Fibroblast of lung (primary cell): ENCODE measurements around the gene MAN2B2.

ENCODE experiments used
- EZH2 ChIP-seq: IDR thresholded peaks from 2 replicates; pipeline ENCODE4 v1.5.1; 2012; ENCODE audit warnings: low read length, control low read depth, mild to moderate bottlenecking; ENCODE audit errors: missing control alignments
- TF ChIP-seq, protein P1 (sequence below), 2 donors: IDR thresholded peaks in 1 of 2; conservative IDR thresholded peaks in 1 of 2; 1 replicate in 1 of 2; 2 replicates in 1 of 2; pipeline ENCODE4 v1.5.1; 2011 to 2012; ENCODE audit warnings: low read length in 2 of 2, control low read depth in 1 of 2, inconsistent platforms in 1 of 2, low read depth in 1 of 2, mild to moderate bottlenecking in 1 of 2

DNA sequence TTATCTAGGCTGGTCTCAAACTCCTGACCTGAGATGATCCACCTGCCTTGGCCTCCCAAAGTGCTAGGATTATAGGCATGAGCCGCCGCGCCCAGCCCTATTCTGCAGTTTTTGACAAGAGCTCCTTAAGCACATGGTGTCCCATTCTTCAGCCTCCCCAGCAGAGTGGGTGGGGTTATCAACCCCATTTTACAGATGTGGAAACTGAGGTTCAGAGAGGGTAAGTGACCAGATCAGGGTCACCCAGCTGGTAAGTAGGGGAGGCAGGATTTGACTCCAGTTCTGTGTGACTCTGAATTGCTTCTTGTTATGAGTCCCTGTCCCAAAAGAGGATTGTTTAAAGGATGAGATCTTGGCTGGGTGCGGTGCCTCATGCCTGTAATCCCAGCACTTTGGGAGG lies 14.5 kb downstream of the MAN2B2 start:
- TF ChIP-seq, protein P1, sequence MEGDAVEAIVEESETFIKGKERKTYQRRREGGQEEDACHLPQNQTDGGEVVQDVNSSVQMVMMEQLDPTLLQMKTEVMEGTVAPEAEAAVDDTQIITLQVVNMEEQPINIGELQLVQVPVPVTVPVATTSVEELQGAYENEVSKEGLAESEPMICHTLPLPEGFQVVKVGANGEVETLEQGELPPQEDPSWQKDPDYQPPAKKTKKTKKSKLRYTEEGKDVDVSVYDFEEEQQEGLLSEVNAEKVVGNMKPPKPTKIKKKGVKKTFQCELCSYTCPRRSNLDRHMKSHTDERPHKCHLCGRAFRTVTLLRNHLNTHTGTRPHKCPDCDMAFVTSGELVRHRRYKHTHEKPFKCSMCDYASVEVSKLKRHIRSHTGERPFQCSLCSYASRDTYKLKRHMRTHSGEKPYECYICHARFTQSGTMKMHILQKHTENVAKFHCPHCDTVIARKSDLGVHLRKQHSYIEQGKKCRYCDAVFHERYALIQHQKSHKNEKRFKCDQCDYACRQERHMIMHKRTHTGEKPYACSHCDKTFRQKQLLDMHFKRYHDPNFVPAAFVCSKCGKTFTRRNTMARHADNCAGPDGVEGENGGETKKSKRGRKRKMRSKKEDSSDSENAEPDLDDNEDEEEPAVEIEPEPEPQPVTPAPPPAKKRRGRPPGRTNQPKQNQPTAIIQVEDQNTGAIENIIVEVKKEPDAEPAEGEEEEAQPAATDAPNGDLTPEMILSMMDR (conservative IDR thresholded peaks at IDR 0.05 in 1 of 2, IDR thresholded peaks at IDR 0.05 in 1 of 2; ENCODE audit: low read depth in 1 of 2, low read length in 2 of 2) = no peak
- TF ChIP-seq EZH2 = no peak
